Immature natural killer cell (primary cell): ENCODE results near the gene SOX18. TPM values are rescaled to one million over a fixed set of nuclear protein-coding genes. Genes with fewer than 3 reads are reported as not detected.
"Not testable (repeated sequence)": the region's sequence is repeated elsewhere in the genome, so short reads cannot be mapped to it uniquely, and the experiment has no call there.

Experiments
- DNase-seq, 3 donors: peaks; one replicate each; pipeline ENCODE4 v3.0.0; 2022; ENCODE audit warnings: mixed read lengths in 1 of 3
- H3K27ac Mint-ChIP-seq, 6 donors: one replicate each; pipeline ENCODE4 v1.8.0; 2020; ENCODE audit warnings: mixed read lengths in 6 of 6, mild to moderate bottlenecking in 5 of 6, inconsistent platforms in 4 of 6, moderate library complexity in 3 of 6
- H3K27me3 Mint-ChIP-seq, 3 donors: one replicate each; pipeline ENCODE4 v1.8.0; 2020 to 2021; ENCODE audit warnings: low read depth in 3 of 3, mild to moderate bottlenecking in 3 of 3, mixed read lengths in 3 of 3, moderate library complexity in 3 of 3, inconsistent platforms in 1 of 3
- H3K36me3 Mint-ChIP-seq, 3 donors: one replicate each; pipeline ENCODE4 v1.8.0; 2020; ENCODE audit warnings: mixed read lengths in 3 of 3, inconsistent platforms in 2 of 3, mild to moderate bottlenecking in 2 of 3
- H3K4me1 Mint-ChIP-seq, 2 donors: one replicate each; pipeline ENCODE4 v1.8.0; 2020; ENCODE audit warnings: inconsistent platforms in 2 of 2, mild to moderate bottlenecking in 2 of 2, mixed read lengths in 2 of 2, moderate library complexity in 1 of 2
- H3K4me3 Mint-ChIP-seq, 5 donors: one replicate each; pipeline ENCODE4 v1.8.0; 2020; ENCODE audit warnings: mild to moderate bottlenecking in 5 of 5, mixed read lengths in 5 of 5, inconsistent platforms in 3 of 5, moderate library complexity in 3 of 5
- H3K9me3 Mint-ChIP-seq, 6 donors: one replicate each; pipeline ENCODE4 v1.8.0; 2020; ENCODE audit warnings: mild to moderate bottlenecking in 6 of 6, mixed read lengths in 6 of 6, inconsistent platforms in 4 of 6, moderate library complexity in 3 of 6
- polyA plus RNA-seq, 3 donors: library from polyadenylated mRNA; unstranded; fragments of 300-500 nt; fragmentation: Illumina TruSeq; gene quantifications; one replicate each; pipeline ENCODE4 v1.2.3, GENCODE V29; 2021

The SOX18 gene
- polyA plus RNA-seq, 3 donors from 2014 or later, result not detected

DNA sequence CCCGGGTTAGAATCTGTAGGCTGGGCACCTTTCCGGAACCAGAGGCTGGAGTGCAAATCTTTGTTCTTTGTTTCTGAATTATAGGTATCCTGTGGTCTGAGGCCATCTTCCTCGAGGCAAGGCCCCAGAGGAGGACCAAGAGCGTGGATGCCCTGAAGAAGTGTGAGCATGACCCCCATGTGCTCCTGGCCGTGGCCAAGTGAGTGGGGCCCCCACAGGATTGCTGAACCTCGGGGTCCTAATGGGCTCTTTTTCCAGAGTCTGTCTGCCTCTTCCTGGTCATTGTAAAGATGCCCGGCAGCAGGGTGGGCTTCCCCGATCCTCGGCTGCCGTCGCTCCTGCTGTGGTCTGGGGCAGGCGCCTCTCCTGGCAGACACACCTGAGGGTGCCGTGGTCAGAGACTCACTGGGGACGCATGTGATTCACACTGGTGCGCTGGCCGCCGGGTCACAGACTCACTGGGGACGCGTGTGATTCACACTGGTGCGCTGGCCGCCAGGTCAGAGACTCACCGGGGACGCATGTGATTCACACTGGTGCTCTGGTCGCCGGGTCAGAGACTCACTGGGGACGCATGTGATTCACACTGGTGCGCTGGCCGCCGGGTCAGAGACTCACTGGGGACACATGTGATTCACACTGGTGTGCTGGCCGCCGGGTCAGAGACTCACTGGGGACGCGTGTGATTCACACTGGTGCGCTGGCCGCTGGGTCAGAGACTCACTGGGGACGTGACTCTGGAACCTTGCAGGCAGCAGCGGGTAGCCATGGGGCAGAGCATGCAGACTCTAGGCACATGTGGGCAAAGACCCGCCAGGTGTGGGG is 19.9 kb downstream of the SOX18 start:
- Mint-ChIP-seq H3K36me3 (peaks cover 0 to 18% (median 5%) of the 10 kb centered on the region in 3 donors), H3K4me3 (no peak overlapping the region), H3K4me1 (no peaks in the 10 kb centered on the region), H3K9me3 (no peaks in the 10 kb centered on the region), H3K27me3 (peaks cover 0 to 2% (median 0%) of the 10 kb centered on the region in 3 donors), H3K27ac (no peak overlapping the region)
- DNase-seq, result no peak

DNA sequence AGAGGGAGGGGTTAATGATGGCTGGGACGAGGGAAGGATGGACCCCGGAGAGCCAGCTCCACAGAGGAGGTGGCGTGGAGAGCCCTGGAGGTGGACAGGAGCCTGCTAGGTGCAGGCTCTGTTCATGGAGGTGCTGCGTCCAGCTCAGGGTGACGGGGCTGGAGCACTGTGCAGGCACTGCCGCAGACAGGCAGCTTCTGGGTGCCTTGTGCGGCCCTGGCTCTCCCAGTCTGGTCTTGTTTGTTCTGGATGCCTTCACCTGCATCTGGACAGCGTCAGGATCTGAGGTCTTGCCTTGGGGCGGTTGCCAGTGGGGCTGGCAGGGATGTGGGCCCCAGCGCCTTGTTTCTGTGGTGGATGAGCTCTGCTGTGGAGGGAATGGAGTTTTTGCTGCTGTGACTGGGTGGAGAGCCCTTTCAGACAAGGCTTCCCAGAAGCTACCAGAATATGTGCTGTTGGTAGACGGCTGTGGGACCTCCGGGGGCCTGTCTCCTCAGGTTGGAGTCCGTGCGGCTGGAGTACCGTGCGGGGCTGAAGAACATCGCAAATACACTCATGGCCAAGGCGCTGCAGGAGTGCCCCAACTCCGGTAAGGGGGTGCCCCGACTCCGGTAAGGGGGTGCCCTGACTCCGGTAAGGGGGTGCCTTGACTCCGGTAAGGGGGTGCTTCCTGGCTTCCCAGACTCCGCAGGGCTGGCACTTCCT is 21.3 kb downstream of the SOX18 start:
- Mint-ChIP-seq H3K27me3 (peaks cover 0 to 2% (median 1%) of the 10 kb centered on the region in 3 donors), H3K4me1 (no peaks in the 10 kb centered on the region), H3K9me3 (no peaks in the 10 kb centered on the region), H3K27ac (no peak overlapping the region), H3K4me3 (no peak overlapping the region), H3K36me3 (peaks cover 0 to 29% (median 10%) of the 10 kb centered on the region in 3 donors)
- no peak for DNase-seq

- Mint-ChIP-seq H3K9me3 (no peaks in the 10 kb centered on the region), H3K36me3 (peaks cover 5 to 31% (median 10%) of the 10 kb centered on the region in 3 donors), H3K4me1 (peaks cover 0 to 2% of the 10 kb centered on the region in 2 donors), H3K27ac (no peak overlapping the region), H3K4me3 (no peak overlapping the region), H3K27me3 (peaks cover 0 to 2% (median 1%) of the 10 kb centered on the region in 3 donors)
- DNase-seq, result no peak
Measured at GRCh38 chr20:64025826-64026412, 23.5 kb downstream of the SOX18 start.

DNA sequence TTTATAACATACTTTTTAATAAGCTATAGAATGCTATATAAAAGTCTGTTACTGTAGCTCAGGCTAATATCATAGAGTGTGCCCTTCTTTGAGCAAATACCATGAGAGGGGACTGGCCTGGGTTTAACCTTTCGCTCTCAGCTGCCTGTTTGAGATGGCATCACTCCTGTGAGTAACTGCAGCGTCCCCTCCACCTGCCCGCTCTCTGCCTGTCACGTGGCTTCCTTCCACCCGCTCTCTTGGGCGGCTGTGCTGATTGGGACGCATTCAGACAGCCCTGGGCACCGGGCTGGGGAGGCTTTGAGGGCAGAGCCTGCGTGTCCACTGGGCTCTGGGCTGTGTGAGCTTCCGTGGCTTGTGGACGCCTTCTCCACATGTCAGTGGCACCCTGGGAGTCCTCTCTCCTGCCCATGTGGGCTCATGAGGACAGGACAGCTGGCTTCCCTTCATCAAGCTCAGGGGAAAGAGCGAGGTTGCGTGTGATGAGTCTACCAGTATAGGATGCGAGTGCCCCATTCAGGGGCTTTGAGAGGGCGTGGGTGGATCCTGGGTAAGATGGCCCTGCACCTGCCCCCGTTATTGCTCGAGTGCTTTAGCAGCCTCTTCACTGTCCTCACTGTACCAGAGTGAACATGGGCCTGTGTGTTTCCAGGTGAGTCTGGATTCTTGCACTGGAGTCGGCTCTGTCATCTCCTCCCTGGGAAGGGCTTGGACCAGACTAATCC is 24.2 kb downstream of the SOX18 start:
- Mint-ChIP-seq H3K27me3 (peaks cover 0 to 2% (median 1%) of the 10 kb centered on the region in 3 donors), H3K4me3 (no peak overlapping the region), H3K27ac (no peak overlapping the region), H3K36me3 (peaks cover 5 to 28% (median 10%) of the 10 kb centered on the region in 3 donors), H3K9me3 (no peaks in the 10 kb centered on the region), H3K4me1 (peaks cover 0 to 2% of the 10 kb centered on the region in 2 donors)
- DNase-seq, result no peak

DNA sequence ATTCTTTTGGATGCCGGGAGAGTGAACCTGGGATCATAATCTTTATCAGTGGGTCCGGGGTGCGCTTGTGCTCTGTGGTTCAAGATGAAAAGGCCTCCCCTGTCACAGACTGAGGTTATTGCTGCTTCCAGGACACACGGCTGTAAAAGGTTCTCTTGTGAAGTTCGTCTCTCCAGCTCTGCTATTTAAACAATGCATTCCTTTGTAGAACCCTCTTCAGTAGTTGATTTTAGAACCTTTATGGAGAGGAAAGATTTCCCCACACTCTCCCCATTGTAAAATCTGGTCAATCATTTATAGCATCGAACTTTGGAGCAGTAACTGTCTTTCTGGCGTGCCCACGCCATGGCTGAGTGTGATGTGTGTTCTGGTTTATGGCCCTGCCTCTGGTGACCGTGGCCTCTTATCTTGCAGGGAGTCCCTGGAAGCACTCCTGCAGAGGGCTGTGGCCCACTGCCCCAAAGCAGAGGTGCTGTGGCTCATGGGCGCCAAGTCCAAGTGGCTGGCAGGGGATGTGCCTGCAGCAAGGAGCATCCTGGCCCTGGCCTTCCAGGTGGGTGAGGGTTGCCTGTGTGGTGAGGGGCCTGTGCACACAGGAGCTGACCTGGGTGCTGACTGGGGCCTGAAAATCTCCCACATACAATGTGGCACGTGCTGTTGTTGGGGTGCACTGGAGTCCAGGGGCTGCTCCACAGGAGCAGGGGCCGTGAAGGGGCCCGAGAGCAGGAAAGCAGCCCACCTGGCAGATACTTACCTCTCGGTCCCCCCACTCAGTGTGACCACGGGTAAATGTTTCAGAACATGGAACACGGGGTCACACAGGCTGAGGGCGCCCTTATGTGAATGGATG is 25.1 kb downstream of the SOX18 start:
- Mint-ChIP-seq H3K4me1 (peaks cover 0 to 2% of the 10 kb centered on the region in 2 donors), H3K9me3 (no peaks in the 10 kb centered on the region), H3K4me3 (no peak overlapping the region), H3K27me3 (peaks cover 0 to 2% (median 1%) of the 10 kb centered on the region in 3 donors), H3K36me3 (peaks cover 8 to 33% (median 10%) of the 10 kb centered on the region in 3 donors), H3K27ac (peak overlapping the region in 1 of 6 donors; percentile 40)
- DNase-seq, result no peak

- Mint-ChIP-seq H3K27me3 (peaks cover 0 to 2% (median 1%) of the 10 kb centered on the region in 3 donors), H3K4me1 (peaks cover 0 to 2% of the 10 kb centered on the region in 2 donors), H3K9me3 (no peaks in the 10 kb centered on the region), H3K27ac (no peak overlapping the region), H3K36me3 (peaks cover 12 to 37% (median 14%) of the 10 kb centered on the region in 3 donors), H3K4me3 (no peak overlapping the region)
- DNase-seq, result no peak
Measured at GRCh38 chr20:64023361-64024140, 25.9 kb downstream of the SOX18 start.

DNA sequence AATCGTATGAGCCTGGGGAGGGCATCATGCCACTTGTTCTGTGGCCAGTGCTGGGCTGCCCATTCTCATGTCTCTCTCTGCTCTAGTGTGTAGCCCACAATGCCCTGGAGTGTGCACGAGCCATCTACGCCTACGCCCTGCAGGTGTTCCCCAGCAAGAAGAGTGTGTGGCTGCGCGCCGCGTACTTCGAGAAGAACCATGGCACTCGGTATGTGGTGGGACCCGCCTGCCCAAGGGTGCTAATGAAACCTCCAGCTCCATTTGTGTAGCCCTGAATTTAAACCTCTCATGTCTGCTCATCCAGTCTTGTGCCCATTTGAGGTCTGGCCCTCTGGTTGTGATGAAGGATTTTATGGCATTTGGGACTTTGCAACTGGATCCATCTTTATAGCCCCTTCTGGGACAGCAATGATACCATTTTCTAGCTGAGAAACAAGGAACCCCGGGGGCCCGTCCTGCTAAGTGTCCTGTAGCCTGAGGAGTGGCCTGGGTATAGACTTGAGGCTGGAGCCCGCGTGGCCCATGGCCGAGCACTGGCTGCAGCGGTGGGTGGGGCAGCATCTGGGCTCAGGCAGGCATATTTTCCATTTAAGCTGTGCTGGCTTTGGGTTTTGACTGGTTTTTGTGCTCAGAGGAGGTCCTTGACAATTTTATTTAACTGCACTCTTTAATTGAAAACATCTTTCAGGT is 26.6 kb downstream of the SOX18 start:
- Mint-ChIP-seq H3K4me1 (peaks cover 0 to 2% of the 10 kb centered on the region in 2 donors), H3K27ac (no peak overlapping the region), H3K4me3 (no peak overlapping the region), H3K9me3 (no peaks in the 10 kb centered on the region), H3K27me3 (peaks cover 0 to 2% (median 1%) of the 10 kb centered on the region in 3 donors), H3K36me3 (peaks cover 14 to 38% (median 16%) of the 10 kb centered on the region in 3 donors)
- DNase-seq, result no peak

DNA sequence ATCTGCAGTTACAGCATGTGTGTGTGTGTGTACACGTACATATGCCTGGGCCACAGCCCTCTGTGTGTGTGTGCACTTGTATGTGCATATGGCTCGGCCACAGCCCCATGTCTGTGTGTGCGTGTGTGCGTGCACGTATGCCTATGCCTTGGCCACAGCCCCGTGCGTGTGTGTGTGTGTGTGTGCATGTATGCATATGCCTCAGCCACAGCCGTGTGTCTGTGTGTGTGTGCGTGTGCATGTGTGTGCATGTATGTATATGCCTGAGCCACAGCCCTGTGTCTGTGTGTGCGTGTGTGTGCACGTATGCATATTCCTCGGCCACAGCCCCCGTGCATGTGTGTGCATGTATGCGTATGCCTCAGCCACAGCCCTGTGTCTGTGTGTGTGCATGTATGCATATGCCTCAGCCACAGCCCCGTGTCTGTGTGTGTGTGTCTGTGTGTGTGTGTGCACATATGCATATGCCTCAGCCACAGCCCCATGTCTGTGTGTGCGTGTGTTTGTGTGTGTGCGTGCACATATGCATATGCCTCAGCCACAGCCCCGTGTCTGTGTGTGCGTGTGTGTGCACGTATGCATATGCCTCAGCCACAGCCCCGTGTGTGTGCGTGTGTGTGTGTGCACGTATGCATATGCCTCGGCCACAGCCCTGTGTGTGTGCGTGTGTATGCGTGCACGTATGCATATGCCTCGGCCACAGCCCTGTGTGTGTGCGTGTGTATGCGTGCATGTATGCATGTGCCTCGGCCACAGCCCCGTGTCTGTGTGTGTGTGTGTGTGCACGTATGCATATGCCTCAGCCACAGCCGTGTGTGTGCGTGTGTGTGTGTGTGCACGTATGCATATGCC is 28.1 kb downstream of the SOX18 start:
- DNase-seq, result no peak
- H3K27ac Mint-ChIP-seq, result peak overlapping the region in 1 of 6 donors; percentile 17
- no peak overlapping the region for H3K4me3 Mint-ChIP-seq
- peaks cover 19 to 38% (median 20%) of the 10 kb centered on the region in 3 donors for H3K36me3 Mint-ChIP-seq
- peaks cover 0 to 3% of the 10 kb centered on the region in 2 donors for H3K4me1 Mint-ChIP-seq
- peaks cover 0 to 2% (median 1%) of the 10 kb centered on the region in 3 donors for H3K27me3 Mint-ChIP-seq
- H3K9me3 Mint-ChIP-seq, result no peaks in the 10 kb centered on the region

DNA sequence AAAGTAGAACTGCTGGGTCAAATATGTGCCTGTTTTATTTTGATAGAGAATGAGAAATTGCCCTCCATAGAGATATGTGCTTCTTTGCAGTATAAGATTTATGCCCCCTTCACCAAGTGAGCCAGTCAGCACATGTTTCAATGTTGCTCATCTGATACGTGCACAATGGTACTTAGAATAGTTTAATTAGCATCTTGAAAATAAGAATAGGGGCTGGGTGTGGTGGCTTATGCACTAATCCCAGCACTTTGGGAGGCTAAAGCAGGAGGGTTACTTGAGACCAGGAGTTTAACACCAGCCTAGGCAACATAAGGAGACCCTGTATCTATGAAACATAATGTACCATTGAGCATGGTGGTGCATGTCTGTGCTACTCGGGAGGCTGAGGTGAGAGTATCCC is 33.8 kb downstream of the SOX18 start:
- H3K4me1 Mint-ChIP-seq, result peaks cover 33 to 34% of the 10 kb centered on the region in 2 donors
- H3K27me3 Mint-ChIP-seq, result peaks cover 0 to 4% (median 0%) of the 10 kb centered on the region in 3 donors
- H3K9me3 Mint-ChIP-seq, result no peaks in the 10 kb centered on the region
- H3K27ac Mint-ChIP-seq, result peak overlapping the region in 3 of 6 donors; percentile 6 to 44 (median 23)
- H3K4me3 Mint-ChIP-seq, result no peak overlapping the region
- DNase-seq, result no peak
- peaks cover 14 to 33% (median 18%) of the 10 kb centered on the region in 3 donors for H3K36me3 Mint-ChIP-seq

GRCh38 chr20:64012385-64013154 is 36.9 kb downstream of the SOX18 start:
- peak overlapping the region in 5 of 6 donors; percentile 74 to 91 (median 87) for H3K27ac Mint-ChIP-seq
- peaks cover 19 to 36% (median 24%) of the 10 kb centered on the region in 3 donors for H3K36me3 Mint-ChIP-seq
- DNase-seq, H3K9me3 Mint-ChIP-seq, H3K27me3 Mint-ChIP-seq: not testable (repeated sequence)
- peak overlapping the region in 4 of 5 donors; percentile 40 to 76 (median 69) for H3K4me3 Mint-ChIP-seq
- peaks cover 47 to 57% of the 10 kb centered on the region in 2 donors for H3K4me1 Mint-ChIP-seq
